ENCODE measurements around the gene SLC17A6.

GRCh38 chr11:22415476-22415875, 77.3 kb downstream of the SLC17A6 start:
- TF ChIP-seq CTCF (optimal IDR thresholded peaks at IDR 0.05 in 1 of 3, IDR thresholded peaks at IDR 0.05 in 1 of 3, conservative IDR thresholded peaks at IDR 0.05 in 1 of 3; ENCODE audit: extremely low read depth in 1 of 3, insufficient read depth in 2 of 3, low read length in 3 of 3): no peak
- no peak for TF ChIP-seq EZH2 (IDR thresholded peaks at IDR 0.05; ENCODE audit: low read length)

All from keratinocyte (primary cell).